GM19193 (cell line): ENCODE data around the gene TPPP3.

ENCODE experiments used
- POLR2A ChIP-seq: IDR thresholded peaks from 4 replicates; pipeline ENCODE4 v1.6.1; 2011; ENCODE audit not compliant: insufficient read depth, insufficient read length; ENCODE audit errors: extremely low read depth

The TPPP3 gene

GRCh38 chr16:67356396-67356795 lies 36.9 kb downstream of the TPPP3 start:
- TF ChIP-seq POLR2A = no peak

- no peak for TF ChIP-seq POLR2A
Measured at GRCh38 chr16:67350324-67350723, 43.0 kb downstream of the TPPP3 start.

GRCh38 chr16:67349172-67349571 lies 44.1 kb downstream of the TPPP3 start:
- TF ChIP-seq POLR2A = no peak

GRCh38 chr16:67346341-67346740 lies 47.0 kb downstream of the TPPP3 start:
- no peak for TF ChIP-seq POLR2A

- no peak for TF ChIP-seq POLR2A
Measured at GRCh38 chr16:67345401-67345800, 47.9 kb downstream of the TPPP3 start.

- TF ChIP-seq POLR2A = no peak
Measured at GRCh38 chr16:67342616-67343015, 50.7 kb downstream of the TPPP3 start.

GRCh38 chr16:67341250-67341649 lies 52.0 kb downstream of the TPPP3 start:
- no peak for TF ChIP-seq POLR2A
